Keratinocyte (primary cell): ENCODE data around the gene STRN3. TPM values are rescaled to one million over a fixed set of nuclear protein-coding genes. Genes with fewer than 3 reads are reported as not detected.

ENCODE experiments used
- DNase-seq: peaks from one replicate; pipeline ENCODE4 v3.0.0-alpha.2; 2011; ENCODE audit warnings: low read depth, missing footprints, low spot score
- FAIRE-seq: peaks from 2 replicates; lab custom pipeline; 2011; peaks lifted over from hg19 to GRCh38; lab: Jason Lieb, UNC
- H2AFZ ChIP-seq: 2 replicates; pipeline ENCODE4 v1.6.0; 2012; ENCODE audit warnings: low read length, control low read depth, inconsistent platforms; ENCODE audit not compliant: control insufficient read depth
- H3K27ac ChIP-seq: 2 replicates; pipeline ENCODE4 v1.5.1; 2011; ENCODE audit warnings: low read length; ENCODE audit not compliant: control insufficient read depth, insufficient read depth
- H3K27me3 ChIP-seq: 3 replicates; pipeline ENCODE4 v1.6.0; 2011; ENCODE audit warnings: low read length; ENCODE audit not compliant: control insufficient read depth, insufficient read depth; ENCODE audit errors: extremely low read depth
- H3K36me3 ChIP-seq, 2 experiments: 2 replicates in 1 of 2; 3 replicates in 1 of 2; pipeline ENCODE4 v1.5.1; 2011; ENCODE audit warnings: low read length in 2 of 2, mild to moderate bottlenecking in 1 of 2; ENCODE audit not compliant: control insufficient read depth in 2 of 2, insufficient read depth in 2 of 2; ENCODE audit errors: extremely low read depth in 1 of 2
- H3K4me1 ChIP-seq: 3 replicates; pipeline ENCODE4 v1.5.1; 2011; ENCODE audit warnings: low read length; ENCODE audit not compliant: control insufficient read depth, insufficient read depth; ENCODE audit errors: extremely low read depth
- H3K4me2 ChIP-seq: 3 replicates; pipeline ENCODE4 v1.6.0; 2011; ENCODE audit warnings: low read depth, low read length; ENCODE audit not compliant: control insufficient read depth, insufficient read depth; ENCODE audit errors: extremely low read depth
- H3K4me3 ChIP-seq, 3 experiments: fragments of 200-600 bp in 1 of 3; sonication (generic) in 1 of 3; 2 replicates in 2 of 3; 3 replicates in 1 of 3; pipeline ENCODE4 v1.5.1; 2011 to 2016; ENCODE audit warnings: low read length in 3 of 3, mild to moderate bottlenecking in 3 of 3, control low read depth in 2 of 3, inconsistent platforms in 1 of 3, low read depth in 1 of 3, mixed read lengths in 1 of 3, mixed run types in 1 of 3, moderate library complexity in 1 of 3; ENCODE audit not compliant: control insufficient read depth in 2 of 3, insufficient read depth in 2 of 3; ENCODE audit errors: extremely low read depth in 1 of 3
- H3K79me2 ChIP-seq: 2 replicates; pipeline ENCODE4 v1.6.0; 2012; ENCODE audit warnings: low read length; ENCODE audit not compliant: control insufficient read depth, insufficient read depth
- H3K9ac ChIP-seq: 3 replicates; pipeline ENCODE4 v1.6.0; 2011; ENCODE audit warnings: low read length; ENCODE audit not compliant: control insufficient read depth, insufficient read depth; ENCODE audit errors: extremely low read depth
- H3K9me1 ChIP-seq: 3 replicates; pipeline ENCODE4 v1.6.0; 2011; ENCODE audit warnings: low read length; ENCODE audit not compliant: control insufficient read depth, insufficient read depth; ENCODE audit errors: extremely low read depth
- H3K9me3 ChIP-seq: 2 replicates; pipeline ENCODE4 v1.5.1; 2012; ENCODE audit warnings: low read depth, low read length; ENCODE audit not compliant: control insufficient read depth
- H4K20me1 ChIP-seq: 3 replicates; pipeline ENCODE4 v1.6.0; 2011; ENCODE audit warnings: low read length; ENCODE audit not compliant: control insufficient read depth, insufficient read depth; ENCODE audit errors: extremely low read depth
- EZH2 ChIP-seq: IDR thresholded peaks from one replicate; pipeline ENCODE4 v1.6.1; 2012; ENCODE audit warnings: inconsistent platforms, mild to moderate bottlenecking, low read length, moderate library complexity
- dilution Hi-C: fragments of 300-500 bp; cut with MboI; formaldehyde crosslinking; loops from one replicate; pipeline ENCODE4 v1.7.0; 2020; ENCODE audit warnings: low sequenced_read_pairs; ENCODE audit not compliant: extremely low pct_ligation_motif_present
- polyA plus RNA-seq, 5 experiments: library from polyadenylated mRNA; depleted of rRNA in 3 of 5; stranded (reverse) in 3 of 5; stranded (forward) in 1 of 5; unstranded in 1 of 5; fragments of >200 nt; gene quantifications; 1 replicate in 1 of 5; 2 replicates in 3 of 5; 3 replicates in 1 of 5; pipeline versions ENCODE4 v1.2.1 to v1.2.3, GENCODE V29; 2011 to 2012; ENCODE audit warnings: missing spikeins in 2 of 5, low read depth in 1 of 5, low replicate concordance in 1 of 5
- TF ChIP-seq, protein P1 (sequence below), 3 experiments: IDR thresholded peaks in 1 of 3; conservative IDR thresholded peaks in 1 of 3; optimal IDR thresholded peaks in 1 of 3; 2 replicates in 2 of 3; 3 replicates in 1 of 3; pipeline versions ENCODE3 to v1.5.1; 2011; ENCODE audit warnings: low read length in 3 of 3, mild to moderate bottlenecking in 3 of 3, moderate library complexity in 2 of 3, control low read depth in 1 of 3, inconsistent platforms in 1 of 3; ENCODE audit not compliant: insufficient read depth in 2 of 3; ENCODE audit errors: extremely low read depth in 1 of 3

The STRN3 gene
- polyA plus RNA-seq, 1 donor (not counting 4 experiments of a cell fraction or from before 2014, with no cell fraction given), result 38.1 TPM

DNA sequence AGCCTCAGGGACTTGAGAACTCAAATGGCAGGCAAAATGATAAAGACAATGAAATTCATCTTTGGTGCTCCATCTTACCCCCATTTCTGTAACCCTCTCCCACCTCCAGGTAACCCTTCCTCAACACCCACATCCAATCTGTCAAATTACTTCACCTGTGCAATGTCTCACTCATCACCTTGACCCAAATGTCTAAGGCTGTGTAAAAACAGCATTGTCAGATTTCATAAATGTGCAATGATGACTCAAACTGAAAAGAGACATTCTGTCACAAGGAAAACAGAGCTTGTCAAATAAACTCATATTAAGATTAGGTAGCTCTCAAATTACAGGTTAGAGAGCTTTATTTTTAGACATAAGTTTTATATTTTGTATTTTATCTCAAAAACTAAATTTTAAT, 171.7 kb downstream of the STRN3 start:
- dilution Hi-C loops, result no loop called here

DNA sequence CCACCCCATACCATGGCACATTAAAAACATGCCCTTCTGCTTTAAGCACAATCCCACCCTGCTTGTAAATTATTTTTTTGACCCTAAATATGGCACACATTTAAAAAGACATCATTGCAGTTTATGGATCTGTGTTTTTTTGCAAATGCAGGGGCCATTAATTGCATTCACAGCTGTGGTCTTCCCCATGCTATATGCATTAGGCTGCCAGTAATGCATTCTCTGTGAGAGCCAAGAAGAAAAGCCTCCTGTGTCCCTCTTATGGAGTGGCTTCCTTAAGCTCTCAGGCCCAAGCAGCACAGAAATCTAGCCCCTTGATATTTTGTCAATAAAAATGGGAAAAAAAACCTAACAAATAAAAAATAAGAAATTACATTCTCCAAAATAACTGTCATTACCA, 172.2 kb downstream of the STRN3 start:
- no peak overlapping the region for H2AFZ ChIP-seq
- no peak overlapping the region for H3K9ac ChIP-seq
- DNase-seq (no peak), FAIRE-seq (no peak)
- H3K27me3 ChIP-seq, result no peaks in the 10 kb centered on the region
- TF ChIP-seq, protein P1, sequence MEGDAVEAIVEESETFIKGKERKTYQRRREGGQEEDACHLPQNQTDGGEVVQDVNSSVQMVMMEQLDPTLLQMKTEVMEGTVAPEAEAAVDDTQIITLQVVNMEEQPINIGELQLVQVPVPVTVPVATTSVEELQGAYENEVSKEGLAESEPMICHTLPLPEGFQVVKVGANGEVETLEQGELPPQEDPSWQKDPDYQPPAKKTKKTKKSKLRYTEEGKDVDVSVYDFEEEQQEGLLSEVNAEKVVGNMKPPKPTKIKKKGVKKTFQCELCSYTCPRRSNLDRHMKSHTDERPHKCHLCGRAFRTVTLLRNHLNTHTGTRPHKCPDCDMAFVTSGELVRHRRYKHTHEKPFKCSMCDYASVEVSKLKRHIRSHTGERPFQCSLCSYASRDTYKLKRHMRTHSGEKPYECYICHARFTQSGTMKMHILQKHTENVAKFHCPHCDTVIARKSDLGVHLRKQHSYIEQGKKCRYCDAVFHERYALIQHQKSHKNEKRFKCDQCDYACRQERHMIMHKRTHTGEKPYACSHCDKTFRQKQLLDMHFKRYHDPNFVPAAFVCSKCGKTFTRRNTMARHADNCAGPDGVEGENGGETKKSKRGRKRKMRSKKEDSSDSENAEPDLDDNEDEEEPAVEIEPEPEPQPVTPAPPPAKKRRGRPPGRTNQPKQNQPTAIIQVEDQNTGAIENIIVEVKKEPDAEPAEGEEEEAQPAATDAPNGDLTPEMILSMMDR (optimal IDR thresholded peaks at IDR 0.05 in 1 of 3, IDR thresholded peaks at IDR 0.05 in 1 of 3, conservative IDR thresholded peaks at IDR 0.05 in 1 of 3; ENCODE audit: extremely low read depth in 1 of 3, insufficient read depth in 2 of 3, low read length in 3 of 3), result no peak
- no peak for TF ChIP-seq EZH2
- H3K4me1 ChIP-seq, result no peaks in the 10 kb centered on the region
- H3K9me3 ChIP-seq, result no peaks in the 10 kb centered on the region
- H3K36me3 ChIP-seq, result no peaks in the 10 kb centered on the region
- no peaks in the 10 kb centered on the region for H4K20me1 ChIP-seq
- H3K9me1 ChIP-seq, result no peaks in the 10 kb centered on the region
- dilution Hi-C loops, result no loop called here
- H3K4me3 ChIP-seq, result no peak overlapping the region
- H3K4me2 ChIP-seq, result no peak overlapping the region
- no peaks in the 10 kb centered on the region for H3K79me2 ChIP-seq
- H3K27ac ChIP-seq, result no peak overlapping the region

More for the DNA sequence above, 171.7 kb downstream of the STRN3 start:
- DNase-seq, result no peak
- no peaks in the 10 kb centered on the region for H3K9me3 ChIP-seq
- H3K36me3 ChIP-seq, result no peaks in the 10 kb centered on the region
- no peak overlapping the region for H3K9ac ChIP-seq
- no peaks in the 10 kb centered on the region for H3K79me2 ChIP-seq
- H4K20me1 ChIP-seq, result no peaks in the 10 kb centered on the region
- no peak overlapping the region for H2AFZ ChIP-seq
- no peaks in the 10 kb centered on the region for H3K9me1 ChIP-seq
- no peak for FAIRE-seq
- H3K4me2 ChIP-seq, result no peak overlapping the region
- no peaks in the 10 kb centered on the region for H3K27me3 ChIP-seq
- no peak overlapping the region for H3K27ac ChIP-seq
- TF ChIP-seq EZH2, result no peak
- TF ChIP-seq, protein P1 (optimal IDR thresholded peaks at IDR 0.05 in 1 of 3, IDR thresholded peaks at IDR 0.05 in 1 of 3, conservative IDR thresholded peaks at IDR 0.05 in 1 of 3; ENCODE audit: extremely low read depth in 1 of 3, insufficient read depth in 2 of 3, low read length in 3 of 3), result no peak
- no peaks in the 10 kb centered on the region for H3K4me1 ChIP-seq
- H3K4me3 ChIP-seq, result no peak overlapping the region
